Fibroblast of peridontal ligament (primary cell): Measurements from ENCODE around the gene TOPORS.
"Not testable (repeated sequence)": the region's sequence is repeated elsewhere in the genome, so short reads cannot be mapped to it uniquely, and the experiment has no call there.

Source experiments
- DNase-seq: peaks from one replicate; pipeline ENCODE4 v3.0.0-alpha.2; 2010; ENCODE audit errors: extremely low read depth

TOPORS gene

GRCh38 chr9:32552172-32552872 lies at the start of gene TOPORS, which contains the start of gene SMIM27:
TOPORS (minus strand) TSS chr9:32552586; CDS start chr9:32552436, 150 bp downstream.
SMIM27 (plus strand) TSS chr9:32552327; CDS start chr9:32552435, 108 bp downstream.
- peak; percentile 88 for DNase-seq

GRCh38 chr9:32599021-32599420 lies 46.6 kb upstream of the TOPORS start:
- not testable (repeated sequence) for DNase-seq

- DNase-seq, result no peak
These were observed 44.5 kb upstream of the TOPORS start for GRCh38 chr9:32596936-32597335.

- DNase-seq, result no peak
These were observed 43.9 kb upstream of the TOPORS start for GRCh38 chr9:32596096-32596865.

GRCh38 chr9:32590898-32591297 lies 38.5 kb upstream of the TOPORS start:
- no peak for DNase-seq

- DNase-seq, result no peak
These were observed 38.1 kb upstream of the TOPORS start for GRCh38 chr9:32590476-32590875.

- DNase-seq, result peak; percentile 77
These were observed 36.8 kb upstream of the TOPORS start for GRCh38 chr9:32589083-32589723.

- peak; percentile 26 for DNase-seq
These were observed 35.5 kb upstream of the TOPORS start for GRCh38 chr9:32587901-32588300.

- DNase-seq, result no peak
These were observed 32.4 kb upstream of the TOPORS start for GRCh38 chr9:32584784-32585183.

- DNase-seq, result peak; percentile 82
These were observed 29.2 kb upstream of the TOPORS start for GRCh38 chr9:32581512-32582143.

- no peak for DNase-seq
These were observed 28.4 kb upstream of the TOPORS start for GRCh38 chr9:32580631-32581300.

GRCh38 chr9:32579706-32580331 lies 27.4 kb upstream of the TOPORS start:
- peak; percentile 75 for DNase-seq

GRCh38 chr9:32578976-32579375 lies 26.6 kb upstream of the TOPORS start:
- DNase-seq, result no peak

GRCh38 chr9:32577316-32577715 lies 24.9 kb upstream of the TOPORS start:
- no peak for DNase-seq

- DNase-seq, result no peak
These were observed 22.5 kb upstream of the TOPORS start for GRCh38 chr9:32574858-32575257.

GRCh38 chr9:32573821-32574220 lies 21.4 kb upstream of the TOPORS start:
- no peak for DNase-seq

- DNase-seq, result peak; percentile 92
These were observed 20.6 kb upstream of the TOPORS start, which contains the start of gene NDUFB6 for GRCh38 chr9:32572900-32573523. NDUFB6 (minus strand) TSS chr9:32573159; CDS start chr9:32573060, 99 bp downstream.

GRCh38 chr9:32571969-32572899 lies 19.8 kb upstream of the TOPORS start:
- peak; percentile 78 for DNase-seq

GRCh38 chr9:32570262-32570661 lies 17.9 kb upstream of the TOPORS start:
- DNase-seq, result no peak
